GM12873 (cell line): ENCODE measurements around the gene AIG1.

Experiments
- TF ChIP-seq, protein P1 (sequence below): IDR thresholded peaks from 2 replicates; pipeline ENCODE4 v1.5.1; 2012; ENCODE audit warnings: low read depth, mild to moderate bottlenecking, moderate library complexity, low read length, control low read depth; ENCODE audit not compliant: insufficient read depth; ENCODE audit errors: missing control alignments

The AIG1 gene

DNA sequence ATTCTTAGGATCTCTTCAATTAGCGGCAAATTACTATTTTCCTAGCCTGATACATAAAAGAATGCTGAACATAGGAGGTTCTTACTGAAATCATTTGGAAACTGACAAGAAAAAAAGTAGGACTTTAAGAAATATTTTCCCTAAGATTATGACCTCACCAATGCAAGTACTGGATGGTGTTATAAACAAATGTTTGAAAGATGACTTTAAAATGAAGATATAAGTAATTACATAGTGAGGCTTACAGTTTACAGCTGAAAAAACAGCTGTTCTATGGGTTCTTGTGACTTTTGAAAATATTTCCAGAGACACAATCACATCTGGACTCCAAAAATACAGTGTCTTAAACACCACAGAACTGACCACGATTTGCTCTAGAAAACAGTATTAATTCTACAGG is 324.9 kb downstream of the AIG1 start:
- TF ChIP-seq, protein P1, sequence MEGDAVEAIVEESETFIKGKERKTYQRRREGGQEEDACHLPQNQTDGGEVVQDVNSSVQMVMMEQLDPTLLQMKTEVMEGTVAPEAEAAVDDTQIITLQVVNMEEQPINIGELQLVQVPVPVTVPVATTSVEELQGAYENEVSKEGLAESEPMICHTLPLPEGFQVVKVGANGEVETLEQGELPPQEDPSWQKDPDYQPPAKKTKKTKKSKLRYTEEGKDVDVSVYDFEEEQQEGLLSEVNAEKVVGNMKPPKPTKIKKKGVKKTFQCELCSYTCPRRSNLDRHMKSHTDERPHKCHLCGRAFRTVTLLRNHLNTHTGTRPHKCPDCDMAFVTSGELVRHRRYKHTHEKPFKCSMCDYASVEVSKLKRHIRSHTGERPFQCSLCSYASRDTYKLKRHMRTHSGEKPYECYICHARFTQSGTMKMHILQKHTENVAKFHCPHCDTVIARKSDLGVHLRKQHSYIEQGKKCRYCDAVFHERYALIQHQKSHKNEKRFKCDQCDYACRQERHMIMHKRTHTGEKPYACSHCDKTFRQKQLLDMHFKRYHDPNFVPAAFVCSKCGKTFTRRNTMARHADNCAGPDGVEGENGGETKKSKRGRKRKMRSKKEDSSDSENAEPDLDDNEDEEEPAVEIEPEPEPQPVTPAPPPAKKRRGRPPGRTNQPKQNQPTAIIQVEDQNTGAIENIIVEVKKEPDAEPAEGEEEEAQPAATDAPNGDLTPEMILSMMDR: no peak

DNA sequence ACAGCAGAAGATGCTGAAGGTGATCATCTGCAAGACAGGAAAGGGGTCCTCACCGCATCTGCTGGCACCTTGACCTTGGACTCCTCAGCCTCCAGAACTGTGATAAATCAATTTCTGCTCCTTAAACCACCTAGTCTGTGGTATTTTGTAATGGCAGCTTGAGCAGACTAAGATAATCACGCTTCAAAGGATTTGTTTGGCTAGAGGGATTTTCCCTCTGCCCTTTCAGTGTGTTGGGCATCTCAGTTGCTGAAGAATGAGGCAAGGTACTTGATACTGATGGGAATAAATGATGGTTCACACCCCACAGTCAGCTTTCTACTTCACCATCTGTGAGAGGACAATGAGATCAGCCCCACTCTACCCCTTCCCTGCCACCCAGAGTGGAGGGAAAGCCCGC is 329.6 kb downstream of the AIG1 start:
- TF ChIP-seq, protein P1: no peak
